BLaER1 (cell line): Measurements from ENCODE around the gene MAEA.

Experiments used
- H3K27ac ChIP-seq: shearing (Covaris generic); formaldehyde crosslinking; 2 replicates; pipeline ENCODE4 v1.8.1; 2022
- H3K27me3 ChIP-seq: shearing (Covaris generic); formaldehyde crosslinking; 2 replicates; pipeline ENCODE4 v1.8.1; 2022
- H3K36me3 ChIP-seq: shearing (Covaris generic); formaldehyde crosslinking; 2 replicates; pipeline ENCODE4 v1.8.1; 2022
- H3K4me1 ChIP-seq: shearing (Covaris generic); formaldehyde crosslinking; 2 replicates; pipeline ENCODE4 v1.8.1; 2022
- H3K4me2 ChIP-seq: shearing (Covaris generic); formaldehyde crosslinking; 2 replicates; pipeline ENCODE4 v1.8.1; 2022
- H3K4me3 ChIP-seq: shearing (Covaris generic); formaldehyde crosslinking; 2 replicates; pipeline ENCODE4 v1.8.1; 2022
- H3K9ac ChIP-seq: shearing (Covaris generic); formaldehyde crosslinking; 2 replicates; pipeline ENCODE4 v1.8.1; 2022
- H3K9me3 ChIP-seq: shearing (Covaris generic); formaldehyde crosslinking; 2 replicates; pipeline ENCODE4 v1.8.1; 2022
- H4K20me1 ChIP-seq: shearing (Covaris generic); formaldehyde crosslinking; 2 replicates; pipeline ENCODE4 v1.8.1; 2022
- Cebpa-rat ChIP-seq: shearing (Covaris generic); IDR thresholded peaks from 2 replicates; pipeline ENCODE4 v1.8.1; 2022

MAEA gene

GRCh38 chr4:1297456-1298325, 8.0 kb downstream of the MAEA start:
- H3K4me1 ChIP-seq, result peaks cover 24% of the 10 kb centered on the region
- no peaks in the 10 kb centered on the region for H3K27me3 ChIP-seq
- H3K9me3 ChIP-seq, result no peaks in the 10 kb centered on the region
- no peak overlapping the region for H3K9ac ChIP-seq
- H3K4me2 ChIP-seq, result no peak overlapping the region
- no peak for TF ChIP-seq Cebpa-rat
- H3K4me3 ChIP-seq, result no peak overlapping the region
- peaks cover 97% of the 10 kb centered on the region for H4K20me1 ChIP-seq
- H3K36me3 ChIP-seq, result peaks cover 74% of the 10 kb centered on the region
- H3K27ac ChIP-seq, result no peak overlapping the region

- Histone ChIP-seq H3K27me3 (no peaks in the 10 kb centered on the region), H4K20me1 (peaks cover 97% of the 10 kb centered on the region), H3K36me3 (peaks cover 76% of the 10 kb centered on the region), H3K4me3 (no peak overlapping the region), H3K27ac (no peak overlapping the region), H3K9ac (no peak overlapping the region), H3K4me2 (no peak overlapping the region), H3K9me3 (no peaks in the 10 kb centered on the region), H3K4me1 (peaks cover 17% of the 10 kb centered on the region)
- TF ChIP-seq Cebpa-rat, result no peak
Measured at GRCh38 chr4:1298461-1298860, 8.8 kb downstream of the MAEA start.

- Histone ChIP-seq H3K9me3 (no peaks in the 10 kb centered on the region), H4K20me1 (peaks cover 94% of the 10 kb centered on the region), H3K27me3 (no peaks in the 10 kb centered on the region), H3K9ac (no peak overlapping the region), H3K4me2 (no peak overlapping the region), H3K27ac (no peak overlapping the region), H3K4me1 (peaks cover 14% of the 10 kb centered on the region), H3K4me3 (no peak overlapping the region), H3K36me3 (peaks cover 72% of the 10 kb centered on the region)
- TF ChIP-seq Cebpa-rat, result no peak
Measured at GRCh38 chr4:1299301-1299860, 9.7 kb downstream of the MAEA start.

- no peaks in the 10 kb centered on the region for H3K9me3 ChIP-seq
- no peak overlapping the region for H3K9ac ChIP-seq
- H3K27me3 ChIP-seq, result no peaks in the 10 kb centered on the region
- TF ChIP-seq Cebpa-rat, result no peak
- no peak overlapping the region for H3K27ac ChIP-seq
- H4K20me1 ChIP-seq, result peaks cover 94% of the 10 kb centered on the region
- peaks cover 20% of the 10 kb centered on the region for H3K4me1 ChIP-seq
- H3K36me3 ChIP-seq, result peaks cover 73% of the 10 kb centered on the region
- H3K4me3 ChIP-seq, result no peak overlapping the region
- no peak overlapping the region for H3K4me2 ChIP-seq
Measured at GRCh38 chr4:1300466-1301455, 11.1 kb downstream of the MAEA start.

- H4K20me1 ChIP-seq, result peaks cover 97% of the 10 kb centered on the region
- peaks cover 64% of the 10 kb centered on the region for H3K36me3 ChIP-seq
- no peak overlapping the region for H3K4me2 ChIP-seq
- no peaks in the 10 kb centered on the region for H3K27me3 ChIP-seq
- TF ChIP-seq Cebpa-rat, result no peak
- H3K4me1 ChIP-seq, result peaks cover 31% of the 10 kb centered on the region
- no peak overlapping the region for H3K27ac ChIP-seq
- no peak overlapping the region for H3K4me3 ChIP-seq
- H3K9me3 ChIP-seq, result no peaks in the 10 kb centered on the region
- H3K9ac ChIP-seq, result no peak overlapping the region
Measured at GRCh38 chr4:1302159-1302558, 12.5 kb downstream of the MAEA start.

- Histone ChIP-seq H3K9ac (0 out of 2 replicates have a peak overlapping the region, but pooled peaks have one; percentile 20), H3K27me3 (no peaks in the 10 kb centered on the region), H3K9me3 (no peaks in the 10 kb centered on the region), H3K4me1 (peaks cover 62% of the 10 kb centered on the region), H3K27ac (peak overlapping the region; percentile 5; the same call in 1 of the 2 replicates), H4K20me1 (peaks cover 97% of the 10 kb centered on the region), H3K4me2 (peak overlapping the region; percentile 71), H3K4me3 (no peak overlapping the region), H3K36me3 (peaks cover 40% of the 10 kb centered on the region)
- no peak for TF ChIP-seq Cebpa-rat
Measured at GRCh38 chr4:1305261-1305711, 15.6 kb downstream of the MAEA start.

GRCh38 chr4:1305781-1306455, 16.2 kb downstream of the MAEA start:
- H3K9ac ChIP-seq, result no peak overlapping the region
- no peaks in the 10 kb centered on the region for H3K9me3 ChIP-seq
- peak overlapping the region; percentile 71; the same call in 1 of the 2 replicates for H3K4me2 ChIP-seq
- peaks cover 97% of the 10 kb centered on the region for H4K20me1 ChIP-seq
- H3K4me3 ChIP-seq, result no peak overlapping the region
- peaks cover 68% of the 10 kb centered on the region for H3K4me1 ChIP-seq
- H3K27me3 ChIP-seq, result no peaks in the 10 kb centered on the region
- H3K27ac ChIP-seq, result no peak overlapping the region
- peaks cover 34% of the 10 kb centered on the region for H3K36me3 ChIP-seq
- TF ChIP-seq Cebpa-rat, result no peak

- peak overlapping the region; percentile 94 for H3K27ac ChIP-seq
- peaks cover 31% of the 10 kb centered on the region for H3K36me3 ChIP-seq
- TF ChIP-seq Cebpa-rat, result no peak
- peak overlapping the region; percentile 96 for H3K4me2 ChIP-seq
- H3K9me3 ChIP-seq, result peaks cover 3% of the 10 kb centered on the region
- peak overlapping the region; percentile 78 for H3K9ac ChIP-seq
- H3K4me1 ChIP-seq, result peaks cover 83% of the 10 kb centered on the region
- H3K27me3 ChIP-seq, result no peaks in the 10 kb centered on the region
- peak overlapping the region; percentile 34; the same call in 1 of the 2 replicates for H3K4me3 ChIP-seq
- H4K20me1 ChIP-seq, result peaks cover 87% of the 10 kb centered on the region
Measured at GRCh38 chr4:1307951-1308735, 18.5 kb downstream of the MAEA start.
